Astrocyte of the spinal cord (primary cell): Measurements from ENCODE around the gene ZNF853.

Experiments used
- DNase-seq: peaks from one replicate; pipeline ENCODE4 v3.0.0; 2011; ENCODE audit warnings: low read depth, low spot score
- H3K4me3 ChIP-seq: 2 replicates; pipeline ENCODE4 v1.5.1; 2011; ENCODE audit warnings: low read depth, mild to moderate bottlenecking, low read length, moderate library complexity
- in situ Hi-C: cut with HindIII; loops from 2 replicates; pipeline ENCODE4 v1.10.0; 2017; ENCODE audit warnings: low sequenced_read_pairs
- TF ChIP-seq, protein P1 (sequence below): IDR thresholded peaks from 2 replicates; pipeline ENCODE4 v1.5.1; 2012; ENCODE audit warnings: low read depth, mild to moderate bottlenecking, low read length, inconsistent platforms

The ZNF853 gene

DNA sequence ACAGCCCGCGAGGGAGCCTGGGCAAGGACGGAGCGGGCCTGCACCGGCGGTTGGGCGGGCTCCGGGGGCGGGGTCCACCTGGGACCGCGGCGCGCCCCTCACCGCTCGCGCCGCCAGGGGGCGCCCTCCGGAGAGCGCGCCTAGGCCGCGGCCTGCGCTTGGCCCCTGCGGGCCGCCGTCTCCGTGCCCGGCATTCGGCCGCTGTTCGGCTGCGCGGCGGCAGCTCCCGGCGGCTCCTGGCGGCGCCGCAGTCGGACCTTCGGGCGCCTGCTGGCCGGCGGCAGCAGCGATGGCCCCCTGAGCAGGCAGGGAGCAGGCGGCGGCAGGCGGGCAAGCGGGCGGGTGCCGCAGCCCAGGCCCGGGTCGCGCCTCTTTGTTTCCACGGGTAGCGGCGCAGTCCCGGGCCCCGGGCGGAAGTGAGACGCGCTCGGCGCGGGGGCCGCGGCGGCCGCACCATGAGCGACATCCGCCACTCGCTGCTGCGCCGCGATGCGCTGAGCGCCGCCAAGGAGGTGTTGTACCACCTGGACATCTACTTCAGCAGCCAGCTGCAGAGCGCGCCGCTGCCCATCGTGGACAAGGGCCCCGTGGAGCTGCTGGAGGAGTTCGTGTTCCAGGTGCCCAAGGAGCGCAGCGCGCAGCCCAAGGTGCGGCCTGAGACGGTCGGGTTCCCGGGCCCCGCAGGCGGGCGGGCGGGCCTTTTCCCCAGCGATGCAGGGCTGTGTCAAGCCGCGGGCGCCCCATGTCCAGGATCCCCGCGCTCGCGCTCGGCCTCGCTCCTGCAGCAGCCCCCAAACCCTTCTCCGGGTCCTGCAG lies 25.4 kb upstream of the ZNF853 start, which contains the start of gene INTS15:
INTS15 (plus strand) TSS at position 193 of the 816 bp plus-strand sequence; CDS start at position 456, 263 bp downstream.
- in situ Hi-C loops = no loop called here
- peak; percentile 69 for DNase-seq
- TF ChIP-seq, protein P1, sequence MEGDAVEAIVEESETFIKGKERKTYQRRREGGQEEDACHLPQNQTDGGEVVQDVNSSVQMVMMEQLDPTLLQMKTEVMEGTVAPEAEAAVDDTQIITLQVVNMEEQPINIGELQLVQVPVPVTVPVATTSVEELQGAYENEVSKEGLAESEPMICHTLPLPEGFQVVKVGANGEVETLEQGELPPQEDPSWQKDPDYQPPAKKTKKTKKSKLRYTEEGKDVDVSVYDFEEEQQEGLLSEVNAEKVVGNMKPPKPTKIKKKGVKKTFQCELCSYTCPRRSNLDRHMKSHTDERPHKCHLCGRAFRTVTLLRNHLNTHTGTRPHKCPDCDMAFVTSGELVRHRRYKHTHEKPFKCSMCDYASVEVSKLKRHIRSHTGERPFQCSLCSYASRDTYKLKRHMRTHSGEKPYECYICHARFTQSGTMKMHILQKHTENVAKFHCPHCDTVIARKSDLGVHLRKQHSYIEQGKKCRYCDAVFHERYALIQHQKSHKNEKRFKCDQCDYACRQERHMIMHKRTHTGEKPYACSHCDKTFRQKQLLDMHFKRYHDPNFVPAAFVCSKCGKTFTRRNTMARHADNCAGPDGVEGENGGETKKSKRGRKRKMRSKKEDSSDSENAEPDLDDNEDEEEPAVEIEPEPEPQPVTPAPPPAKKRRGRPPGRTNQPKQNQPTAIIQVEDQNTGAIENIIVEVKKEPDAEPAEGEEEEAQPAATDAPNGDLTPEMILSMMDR = peak; percentile 45

DNA sequence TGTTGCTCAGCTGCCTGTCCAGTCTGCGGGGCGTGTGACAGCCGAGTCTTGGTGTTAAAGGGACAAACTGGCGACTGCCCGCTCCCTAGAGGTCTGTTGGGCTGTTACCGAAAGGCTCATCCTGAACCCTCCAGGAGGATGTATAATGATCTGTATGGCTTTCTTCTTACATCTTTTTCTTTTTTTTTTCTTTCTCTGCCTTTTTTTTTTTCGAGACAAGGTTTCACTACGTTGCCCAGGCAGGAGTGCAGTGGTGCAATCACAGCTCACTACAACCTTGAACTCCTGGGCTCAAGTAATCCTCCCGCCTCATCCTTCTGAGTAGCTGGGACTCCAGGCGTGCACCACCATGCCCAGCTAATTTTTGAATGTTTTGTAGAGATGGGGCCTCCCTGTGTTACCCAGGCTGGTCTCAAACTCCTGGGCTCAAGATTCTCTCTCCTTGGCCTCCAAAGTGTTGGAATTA lies 24.7 kb upstream of the ZNF853 start:
- DNase-seq = no peak
- in situ Hi-C loops = no loop called here
- peak overlapping the region; percentile 73 for H3K4me3 ChIP-seq

More for the DNA sequence above, 25.4 kb upstream of the ZNF853 start, which contains the start of gene INTS15:
- peak within 1 kb of the TSS; percentile 73 for H3K4me3 ChIP-seq

DNA sequence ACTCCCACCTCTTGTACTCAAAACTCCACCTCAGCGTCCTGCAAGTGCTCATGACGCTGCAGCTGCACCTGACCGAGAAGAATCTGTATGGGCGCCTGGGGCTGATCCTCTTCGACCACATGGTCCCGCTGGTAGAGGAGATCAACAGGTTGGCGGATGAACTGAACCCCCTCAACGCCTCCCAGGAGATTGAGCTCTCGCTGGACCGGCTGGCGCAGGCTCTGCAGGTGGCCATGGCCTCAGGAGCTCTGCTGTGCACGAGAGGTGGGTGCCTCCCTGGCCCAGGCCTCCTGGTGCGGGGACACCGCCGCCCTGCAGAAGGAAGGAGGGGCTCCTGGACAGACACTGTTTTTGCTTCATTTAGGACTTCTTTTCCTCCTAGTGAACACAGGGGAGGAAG lies 15.3 kb upstream of the ZNF853 start:
- TF ChIP-seq, protein P1 = no peak
- no peak overlapping the region for H3K4me3 ChIP-seq
- DNase-seq = no peak
- in situ Hi-C loops = no loop called here

More for the DNA sequence above, 24.7 kb upstream of the ZNF853 start:
- TF ChIP-seq, protein P1 = no peak

DNA sequence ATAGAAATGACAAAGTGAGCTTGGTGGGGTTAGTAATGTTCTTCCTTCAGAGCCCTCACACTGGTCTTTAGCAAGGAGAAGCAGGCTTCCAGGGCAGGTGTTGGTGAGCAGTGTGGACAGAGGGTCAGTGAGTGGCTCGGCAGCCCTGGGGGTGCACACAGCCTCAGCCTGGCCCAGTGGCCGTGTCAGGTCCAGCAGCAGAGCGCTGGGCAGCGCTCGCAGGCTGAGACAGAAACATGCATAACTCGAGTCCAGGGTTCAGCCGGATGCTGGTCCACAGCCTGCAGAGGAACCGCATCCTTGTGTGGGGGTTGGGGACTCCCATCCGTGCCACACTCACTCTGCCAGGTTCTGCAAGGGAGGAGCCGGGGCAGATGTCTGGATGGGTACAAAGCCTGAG lies 11.0 kb upstream of the ZNF853 start:
- no peak overlapping the region for H3K4me3 ChIP-seq
- TF ChIP-seq, protein P1 = no peak
- in situ Hi-C loops = no loop called here
- no peak for DNase-seq

DNA sequence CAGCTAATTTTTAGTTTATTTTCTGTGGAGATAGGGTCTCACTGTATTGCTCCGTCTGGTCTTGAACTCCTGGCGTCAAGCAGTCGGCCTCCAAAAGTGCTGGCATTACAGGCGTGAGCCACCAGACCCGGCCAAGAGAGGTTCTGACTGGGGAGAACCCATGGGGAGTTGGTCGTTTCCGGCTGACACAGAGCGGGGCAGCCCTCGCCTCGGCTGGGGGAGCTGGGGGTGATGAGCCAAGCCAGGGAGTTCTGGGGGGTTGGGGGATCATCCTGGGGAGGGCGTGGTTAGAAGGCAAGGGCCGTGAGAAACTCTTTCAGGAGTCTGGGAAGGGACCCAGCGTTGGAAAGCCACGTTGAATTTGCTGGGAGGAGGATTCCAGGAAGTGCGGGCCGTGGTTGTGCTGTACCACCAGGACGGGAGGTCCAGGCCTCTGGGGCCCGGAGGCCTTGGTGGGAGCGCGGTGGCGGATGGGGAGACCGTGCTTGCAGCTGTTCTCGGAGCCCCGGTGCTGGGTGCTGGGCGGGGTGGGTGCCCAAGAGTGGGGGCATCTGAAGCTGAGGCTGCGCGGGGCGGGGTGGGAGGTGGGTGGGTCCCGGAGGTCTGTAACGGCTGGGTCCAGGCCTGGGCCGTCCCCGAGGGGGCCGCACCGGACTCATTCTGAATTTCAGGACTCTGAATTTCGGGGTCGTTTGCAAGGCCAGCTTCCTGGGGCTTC lies 8.4 kb upstream of the ZNF853 start:
- in situ Hi-C loops = no loop called here
- no peak for DNase-seq
- TF ChIP-seq, protein P1 = no peak
- no peak overlapping the region for H3K4me3 ChIP-seq

DNA sequence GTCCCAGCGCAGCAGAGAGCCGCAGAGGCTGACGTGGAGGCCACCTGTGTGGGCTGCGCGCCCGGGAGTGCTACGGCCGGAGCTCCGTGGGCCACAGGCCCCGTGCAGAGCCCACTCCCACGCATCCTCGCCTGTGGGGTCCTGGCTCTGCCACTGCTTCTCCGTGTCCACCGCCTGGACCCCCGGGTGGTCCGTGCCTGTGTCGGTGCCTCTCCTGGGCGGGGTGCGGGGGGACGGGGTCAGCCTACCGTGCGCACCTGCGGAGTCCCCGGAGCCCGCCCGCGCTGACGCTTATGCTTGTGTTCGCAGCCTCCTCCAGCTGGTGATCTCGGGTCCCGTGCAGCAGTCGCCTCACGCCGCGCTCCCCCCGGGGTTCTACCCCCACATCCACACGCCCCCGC lies 7.8 kb upstream of the ZNF853 start:
- DNase-seq = no peak
- no peak overlapping the region for H3K4me3 ChIP-seq
- TF ChIP-seq, protein P1 = no peak
- in situ Hi-C loops = no loop called here
